Parathyroid adenoma (tissue), 2 donors: ENCODE results near the gene SLC7A14.

ENCODE experiments used
- H2AFZ ChIP-seq: fragments of 300-600 bp; sonication (generic); one replicate; pipeline ENCODE4 v1.7.0; 2017; ENCODE audit warnings: antibody characterized with exemption, mild to moderate bottlenecking
- H3K27ac ChIP-seq: fragments of 300-600 bp; sonication (generic); one replicate; pipeline ENCODE4 v1.7.0; 2017
- H3K27me3 ChIP-seq: fragments of 300-600 bp; sonication (generic); one replicate; pipeline ENCODE4 v1.7.0; 2017; ENCODE audit warnings: low read length; ENCODE audit not compliant: control insufficient read depth, insufficient read depth
- H3K36me3 ChIP-seq: fragments of 300-600 bp; sonication (generic); one replicate; pipeline ENCODE4 v1.7.0; 2017; ENCODE audit warnings: low read length; ENCODE audit not compliant: control insufficient read depth, insufficient read depth
- H3K4me1 ChIP-seq: fragments of 300-600 bp; sonication (generic); one replicate; pipeline ENCODE4 v1.7.0; 2017; ENCODE audit warnings: control low read depth
- H3K4me2 ChIP-seq: fragments of 300-600 bp; sonication (generic); one replicate; pipeline ENCODE4 v1.7.0; 2017; ENCODE audit warnings: low read length
- H3K4me3 ChIP-seq: fragments of 300-600 bp; sonication (generic); one replicate; pipeline ENCODE4 v1.7.0; 2017; ENCODE audit warnings: low read depth, low read length
- H3K79me2 ChIP-seq: fragments of 300-600 bp; sonication (generic); one replicate; pipeline ENCODE4 v1.7.0; 2017; ENCODE audit warnings: control low read depth
- H3K9ac ChIP-seq: fragments of 300-600 bp; sonication (generic); one replicate; pipeline ENCODE4 v1.7.0; 2017; ENCODE audit warnings: mild to moderate bottlenecking
- H3K9me3 ChIP-seq: fragments of 300-600 bp; sonication (generic); one replicate; pipeline ENCODE4 v1.7.0; 2017; ENCODE audit warnings: low read length; ENCODE audit not compliant: control insufficient read depth
- CTCF ChIP-seq: fragments of 300-600 bp; sonication (generic); IDR thresholded peaks from one replicate; pipeline ENCODE4 v1.7.0; 2017; ENCODE audit warnings: antibody characterized with exemption, mild to moderate bottlenecking
- donor health status: primary hyperparathyroidism.

The SLC7A14 gene

GRCh38 chr3:170605490-170605889 lies 19.6 kb upstream of the SLC7A14 start:
- no peak overlapping the region for H2AFZ ChIP-seq
- no peak for TF ChIP-seq CTCF
- no peaks in the 10 kb centered on the region for H3K79me2 ChIP-seq
- H3K9ac ChIP-seq = no peak overlapping the region
- H3K9me3 ChIP-seq = no peaks in the 10 kb centered on the region
- H3K27me3 ChIP-seq = no peaks in the 10 kb centered on the region
- H3K36me3 ChIP-seq = no peaks in the 10 kb centered on the region
- no peak overlapping the region for H3K4me2 ChIP-seq
- no peaks in the 10 kb centered on the region for H3K4me1 ChIP-seq
- H3K4me3 ChIP-seq = no peak overlapping the region
- no peak overlapping the region for H3K27ac ChIP-seq

- Histone ChIP-seq H3K79me2 (no peaks in the 10 kb centered on the region), H3K36me3 (no peaks in the 10 kb centered on the region), H3K9me3 (no peaks in the 10 kb centered on the region), H3K4me2 (no peak overlapping the region), H3K4me1 (no peaks in the 10 kb centered on the region), H3K4me3 (no peak overlapping the region), H3K9ac (no peak overlapping the region), H3K27ac (no peak overlapping the region), H2AFZ (no peak overlapping the region), H3K27me3 (no peaks in the 10 kb centered on the region)
- TF ChIP-seq CTCF = no peak
Observed at GRCh38 chr3:170603770-170604510, 18.1 kb upstream of the SLC7A14 start.

- no peak for TF ChIP-seq CTCF
- Histone ChIP-seq H3K27ac (no peak overlapping the region), H3K4me2 (no peak overlapping the region), H3K4me3 (no peak overlapping the region), H3K79me2 (no peaks in the 10 kb centered on the region), H3K36me3 (no peaks in the 10 kb centered on the region), H3K27me3 (no peaks in the 10 kb centered on the region), H3K9me3 (no peaks in the 10 kb centered on the region), H2AFZ (no peak overlapping the region), H3K4me1 (no peaks in the 10 kb centered on the region), H3K9ac (no peak overlapping the region)
Observed at GRCh38 chr3:170602556-170602955, 16.7 kb upstream of the SLC7A14 start.

- no peak overlapping the region for H3K4me2 ChIP-seq
- H3K4me3 ChIP-seq = no peak overlapping the region
- H3K79me2 ChIP-seq = no peaks in the 10 kb centered on the region
- H3K9ac ChIP-seq = no peak overlapping the region
- TF ChIP-seq CTCF = no peak
- no peak overlapping the region for H3K27ac ChIP-seq
- no peaks in the 10 kb centered on the region for H3K27me3 ChIP-seq
- H3K9me3 ChIP-seq = no peaks in the 10 kb centered on the region
- H2AFZ ChIP-seq = no peak overlapping the region
- no peaks in the 10 kb centered on the region for H3K36me3 ChIP-seq
- no peaks in the 10 kb centered on the region for H3K4me1 ChIP-seq
Observed at GRCh38 chr3:170600005-170600624, 14.2 kb upstream of the SLC7A14 start.

- H2AFZ ChIP-seq = no peak overlapping the region
- no peak overlapping the region for H3K4me3 ChIP-seq
- H3K9ac ChIP-seq = no peak overlapping the region
- no peaks in the 10 kb centered on the region for H3K79me2 ChIP-seq
- no peaks in the 10 kb centered on the region for H3K4me1 ChIP-seq
- no peak overlapping the region for H3K27ac ChIP-seq
- H3K4me2 ChIP-seq = no peak overlapping the region
- H3K9me3 ChIP-seq = no peaks in the 10 kb centered on the region
- no peaks in the 10 kb centered on the region for H3K27me3 ChIP-seq
- no peak for TF ChIP-seq CTCF
- H3K36me3 ChIP-seq = no peaks in the 10 kb centered on the region
Observed at GRCh38 chr3:170599091-170599490, 13.2 kb upstream of the SLC7A14 start.
